ENCODE measurements around the gene PRSS33. TPM values are rescaled to one million over a fixed set of nuclear protein-coding genes. Genes with fewer than 3 reads are reported as not detected.

PRSS33 gene
- polyA plus RNA-seq, 4 donors, result 0.18 to 0.80 (median 0.20) TPM; not detected in 1

DNA sequence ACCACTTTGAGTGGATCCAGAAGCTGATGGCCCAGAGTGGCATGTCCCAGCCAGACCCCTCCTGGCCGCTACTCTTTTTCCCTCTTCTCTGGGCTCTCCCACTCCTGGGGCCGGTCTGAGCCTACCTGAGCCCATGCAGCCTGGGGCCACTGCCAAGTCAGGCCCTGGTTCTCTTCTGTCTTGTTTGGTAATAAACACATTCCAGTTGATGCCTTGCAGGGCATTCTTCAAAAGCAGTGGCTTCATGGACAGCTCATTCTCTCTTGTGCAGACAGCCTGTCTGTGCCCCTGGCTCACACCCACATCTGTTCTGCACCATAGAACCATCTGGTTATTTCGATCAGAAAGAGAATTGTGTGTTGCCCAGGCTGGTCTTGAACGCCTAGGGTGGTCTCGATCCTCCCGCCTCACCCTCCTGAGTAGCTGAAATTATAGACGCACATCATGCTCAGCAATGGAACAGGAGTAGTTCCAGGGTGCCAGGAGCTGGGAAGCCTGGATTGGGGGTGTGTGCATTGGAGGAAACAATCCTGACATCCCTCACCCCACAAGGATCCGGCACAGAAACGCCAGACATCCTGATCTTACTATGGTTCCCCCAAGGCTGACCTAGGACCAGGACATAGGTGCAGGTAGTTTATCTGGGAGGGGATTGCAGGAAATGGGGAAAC, 34.3 kb upstream of the PRSS33 start:
- no peak for DNase-seq (ENCODE audit: low read depth in 4 of 4, low spot score in 3 of 4)

DNA sequence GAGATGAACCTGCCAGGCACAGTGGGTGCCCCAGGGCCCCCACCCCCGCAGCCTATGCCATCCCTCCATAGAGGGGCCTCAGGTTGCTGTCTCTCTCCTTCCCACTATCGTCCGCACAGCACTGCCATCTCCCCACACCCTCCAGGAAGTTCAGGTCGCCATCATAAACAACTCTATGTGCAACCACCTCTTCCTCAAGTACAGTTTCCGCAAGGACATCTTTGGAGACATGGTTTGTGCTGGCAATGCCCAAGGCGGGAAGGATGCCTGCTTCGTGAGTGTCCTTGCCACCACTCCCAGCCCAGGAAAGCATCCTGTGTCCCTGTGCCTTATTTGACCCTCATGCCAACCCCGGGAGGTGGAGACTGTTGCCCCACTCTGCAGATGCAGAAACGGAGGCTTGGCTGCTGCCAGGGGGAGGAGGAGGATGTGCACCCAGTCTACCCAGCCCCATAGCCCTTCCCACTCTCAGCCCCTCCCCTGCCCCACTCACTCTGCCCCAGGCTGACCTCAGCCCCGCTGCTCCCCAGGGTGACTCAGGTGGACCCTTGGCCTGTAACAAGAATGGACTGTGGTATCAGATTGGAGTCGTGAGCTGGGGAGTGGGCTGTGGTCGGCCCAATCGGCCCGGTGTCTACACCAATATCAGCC, 33.6 kb upstream of the PRSS33 start:
- no peak for DNase-seq (ENCODE audit: low read depth in 4 of 4, low spot score in 3 of 4)

DNA sequence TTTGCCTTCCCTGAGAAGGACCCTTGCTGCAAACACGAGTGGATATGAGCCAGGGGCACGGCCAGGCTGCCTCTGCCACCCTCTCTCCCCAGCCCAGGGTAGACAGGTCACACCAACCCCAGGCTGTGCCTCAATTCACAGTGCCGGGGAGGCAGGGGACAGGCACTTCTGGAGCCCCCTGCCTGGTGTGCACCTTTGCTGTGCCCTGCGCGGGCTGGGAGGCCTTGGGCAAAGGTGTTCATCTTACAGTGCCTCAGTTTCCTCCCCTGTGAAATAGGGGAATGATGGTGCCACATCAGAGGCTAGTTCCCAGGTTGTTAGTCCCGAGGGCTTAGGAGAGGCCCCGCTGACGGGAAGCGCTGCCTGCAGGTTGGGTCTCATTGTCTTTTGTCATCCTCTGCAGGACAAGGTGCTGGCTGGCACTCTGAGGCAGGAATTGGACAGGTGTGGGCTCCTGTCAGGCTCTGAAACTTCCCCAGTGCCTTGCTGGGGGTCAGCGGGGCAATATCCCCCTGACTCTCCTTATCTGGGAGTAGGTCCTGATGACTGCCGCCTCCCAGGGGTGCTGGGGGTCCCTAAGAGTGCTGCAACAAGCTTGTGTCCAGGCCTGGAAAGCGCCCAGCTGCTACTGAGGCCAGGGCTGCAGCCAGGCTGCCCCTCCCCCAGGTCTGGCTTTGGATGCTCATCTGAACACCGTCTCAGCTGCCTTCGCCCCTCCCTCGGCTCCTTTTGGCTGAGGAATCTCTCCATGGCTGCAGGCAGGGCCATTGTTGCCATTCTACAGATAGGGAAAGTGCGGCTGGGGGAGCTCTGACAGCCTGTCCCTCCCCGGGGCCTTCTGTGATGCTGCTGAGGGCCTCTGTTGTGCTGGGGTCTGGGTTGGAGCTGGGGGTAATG, 32.8 kb upstream of the PRSS33 start:
- no peak for DNase-seq (ENCODE audit: low read depth in 4 of 4, low spot score in 3 of 4)

DNA sequence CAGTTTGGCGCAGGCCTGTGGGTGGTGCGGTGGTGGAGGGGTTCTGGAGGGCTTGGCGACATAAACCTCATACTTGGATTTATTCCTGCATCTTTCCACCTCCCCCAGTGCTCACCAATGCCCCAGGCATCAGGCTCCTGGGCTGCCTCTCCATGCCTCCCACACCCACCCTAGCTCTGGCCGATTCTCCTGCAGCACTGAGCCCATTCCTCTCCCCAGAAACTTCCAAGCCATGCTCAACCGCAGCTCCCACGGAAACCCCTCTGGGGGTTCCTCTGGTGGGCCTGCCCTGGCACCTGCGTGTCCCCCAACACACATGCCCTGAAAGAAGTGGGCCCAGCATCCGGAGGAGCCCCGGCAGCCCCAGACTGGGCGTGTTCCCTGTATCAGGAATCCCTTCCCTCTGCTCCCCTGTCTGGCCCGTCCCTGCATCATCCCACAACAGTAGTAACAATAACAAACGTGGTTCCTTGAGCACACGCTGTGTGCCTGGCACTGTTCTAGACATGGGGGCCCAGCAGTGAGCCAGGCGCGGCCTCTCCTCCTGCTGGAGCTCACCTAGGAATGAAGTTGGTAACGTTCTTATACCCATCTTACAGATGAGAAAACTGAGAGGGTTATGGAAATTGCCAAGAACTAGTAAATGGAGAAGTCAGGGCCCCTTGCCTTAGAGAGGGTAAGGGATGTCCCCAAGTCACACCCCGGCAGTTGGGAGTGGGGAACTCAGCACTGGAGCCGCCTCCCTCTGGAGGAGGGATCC, 32.0 kb upstream of the PRSS33 start:
- no peak for DNase-seq (ENCODE audit: low read depth in 4 of 4, low spot score in 3 of 4)

DNA sequence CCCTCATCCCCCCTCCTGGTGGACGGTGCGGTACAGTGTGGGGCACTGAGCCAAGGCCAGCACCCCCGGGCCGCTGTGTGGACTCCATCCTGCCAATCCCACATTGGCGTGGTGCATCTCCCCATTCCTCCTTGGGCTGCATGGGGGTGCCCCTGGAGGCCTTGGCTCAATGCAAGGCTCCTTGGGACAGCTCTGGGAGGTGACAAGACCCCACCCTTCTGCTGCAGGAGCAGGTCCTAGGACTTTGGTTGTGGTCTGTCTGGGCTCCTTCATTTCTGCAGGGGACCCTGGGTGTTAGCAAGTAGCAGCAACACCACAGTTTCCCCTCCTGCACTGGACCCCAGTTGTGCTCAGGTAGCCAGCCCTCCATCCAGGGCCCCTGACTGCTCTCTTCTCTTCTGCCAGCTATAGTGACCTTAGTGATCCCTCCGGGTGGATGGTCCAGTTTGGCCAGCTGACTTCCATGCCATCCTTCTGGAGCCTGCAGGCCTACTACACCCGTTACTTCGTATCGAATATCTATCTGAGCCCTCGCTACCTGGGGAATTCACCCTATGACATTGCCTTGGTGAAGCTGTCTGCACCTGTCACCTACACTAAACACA, 31.0 kb upstream of the PRSS33 start:
- DNase-seq (ENCODE audit: low read depth in 4 of 4, low spot score in 3 of 4), result no peak

DNA sequence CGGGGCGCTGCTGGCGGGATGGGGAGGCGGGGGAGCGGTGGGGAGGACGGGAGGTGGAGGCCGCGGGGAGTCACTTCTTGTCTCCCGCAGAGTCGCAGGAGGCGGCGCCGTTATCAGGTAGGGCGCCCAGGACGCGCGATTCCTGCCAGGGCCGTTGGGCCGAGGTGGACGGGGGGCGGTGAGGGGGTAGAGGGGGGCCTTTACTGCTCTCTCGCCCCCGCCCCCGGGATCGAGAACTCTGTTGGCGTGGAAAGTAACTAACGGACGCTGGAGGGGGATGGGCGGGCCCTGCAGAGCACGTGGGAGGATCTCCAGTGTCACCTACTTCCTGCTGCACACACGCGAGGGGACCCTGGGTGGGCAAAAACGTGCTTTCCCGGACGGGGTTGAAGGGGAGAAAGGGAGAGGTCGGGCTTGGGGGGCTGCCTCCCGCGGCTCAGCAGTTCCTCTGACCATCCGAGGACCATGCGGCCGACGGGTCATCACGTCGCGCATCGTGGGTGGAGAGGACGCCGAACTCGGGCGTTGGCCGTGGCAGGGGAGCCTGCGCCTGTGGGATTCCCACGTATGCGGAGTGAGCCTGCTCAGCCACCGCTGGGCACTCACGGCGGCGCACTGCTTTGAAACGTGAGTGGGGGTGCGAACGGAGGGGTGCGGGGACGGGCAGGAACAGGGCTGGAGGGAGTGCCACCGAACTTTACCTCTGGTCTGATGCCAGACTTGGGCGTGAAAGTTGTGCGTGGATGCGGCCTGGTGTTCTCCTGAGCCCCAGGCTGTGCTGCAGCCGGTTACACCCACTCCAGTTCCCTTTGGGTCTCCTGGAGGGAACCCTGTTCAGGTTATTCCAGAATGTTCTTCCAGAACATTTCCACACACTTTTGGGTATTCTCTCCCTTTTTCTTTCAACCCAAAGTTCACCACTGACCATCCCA, 30.2 kb upstream of the PRSS33 start:
- DNase-seq (ENCODE audit: low read depth in 4 of 4, low spot score in 3 of 4), result no peak

DNA sequence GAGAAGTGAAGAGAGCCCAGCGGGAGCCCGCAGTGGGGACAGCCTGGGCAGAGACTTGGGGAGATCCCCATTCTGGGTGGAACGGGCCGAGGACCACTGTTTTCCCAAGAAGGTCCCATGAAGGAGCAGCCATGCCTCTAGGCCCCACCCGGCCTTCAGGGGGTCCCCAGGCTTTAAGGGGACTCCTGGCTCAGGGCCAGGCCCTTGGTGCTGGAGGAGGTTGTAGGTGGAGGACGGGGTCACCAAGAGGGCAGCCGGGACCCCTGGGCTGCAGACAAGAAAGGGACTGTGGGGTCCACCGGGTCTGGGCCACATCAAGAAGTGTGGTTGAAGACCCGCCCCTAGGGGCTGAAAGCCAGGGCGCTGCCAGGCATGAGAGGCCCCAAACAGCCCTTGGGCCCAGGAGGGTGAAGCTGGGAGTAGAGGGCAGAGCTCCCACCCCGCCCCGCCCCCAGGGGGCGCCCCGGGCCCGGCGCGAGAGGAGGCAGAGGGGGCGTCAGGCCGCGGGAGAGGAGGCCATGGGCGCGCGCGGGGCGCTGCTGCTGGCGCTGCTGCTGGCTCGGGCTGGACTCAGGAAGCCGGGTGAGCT, 29.5 kb upstream of the PRSS33 start, which contains the start of gene PRSS21:
TSS of gene PRSS21 (plus strand) at position 487 of the 589 bp plus-strand sequence. CDS start at position 519, 32 bp downstream.
- DNase-seq (ENCODE audit: low read depth in 4 of 4, low spot score in 3 of 4), result no peak

DNA sequence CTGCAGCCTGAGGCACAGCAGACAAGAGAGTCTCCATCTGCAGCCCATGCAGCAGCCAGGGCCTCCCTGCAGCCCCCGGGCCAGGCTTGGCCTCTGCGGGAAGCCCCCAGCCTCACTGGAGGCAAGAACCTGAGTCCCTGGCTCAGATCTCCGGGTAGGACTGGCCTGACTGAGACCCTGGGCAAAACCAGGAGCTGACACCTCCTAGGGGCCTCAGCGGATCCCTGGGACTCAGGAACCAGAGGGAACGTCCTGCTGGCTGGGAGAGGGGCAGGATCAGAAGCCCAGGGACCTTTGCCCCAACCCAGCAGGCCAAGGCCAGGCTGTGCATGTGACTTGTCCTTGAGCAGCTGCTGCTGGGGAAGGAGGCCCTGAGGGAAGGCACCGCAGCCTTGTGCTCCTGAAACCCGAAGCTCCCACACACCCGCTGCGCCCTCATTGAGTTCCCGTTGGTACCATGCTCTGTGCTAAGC, 28.0 kb upstream of the PRSS33 start:
- no peak for DNase-seq (ENCODE audit: low read depth in 4 of 4, low spot score in 3 of 4)

DNA sequence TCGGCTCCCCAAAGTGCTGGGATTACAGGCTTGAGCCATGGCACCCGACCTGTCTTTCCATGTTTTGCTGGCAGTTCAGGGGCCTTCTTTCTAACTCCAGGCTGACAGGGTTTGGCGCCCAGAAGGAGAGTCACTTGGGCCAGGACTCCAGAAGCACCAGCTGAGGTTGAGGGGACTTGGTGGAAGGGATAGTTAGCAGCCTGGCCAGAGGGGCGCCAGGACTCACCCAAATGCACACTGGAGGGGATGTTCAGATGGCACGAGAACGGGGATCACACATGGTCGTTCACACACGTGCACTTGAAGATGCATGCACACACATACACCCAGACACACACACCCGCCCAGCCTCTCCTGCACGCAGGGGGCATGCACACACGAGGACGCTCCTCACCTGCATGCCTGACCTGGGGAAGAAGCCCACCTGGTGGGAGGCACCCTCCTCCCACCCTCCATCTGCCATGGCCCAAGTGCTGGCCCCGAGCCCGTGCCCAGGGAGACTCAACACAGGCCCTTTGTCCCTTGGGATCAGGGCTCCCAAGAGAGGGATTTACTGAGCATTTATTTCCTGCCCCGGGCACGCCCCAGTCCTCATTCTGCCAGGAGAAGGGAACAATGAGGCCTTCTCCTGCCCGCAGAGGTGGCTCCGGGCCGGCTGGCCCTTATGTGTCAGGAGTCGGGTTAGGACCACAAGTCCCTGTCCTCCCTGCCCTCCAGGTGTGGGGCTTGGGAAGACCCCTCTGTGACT, 27.4 kb upstream of the PRSS33 start:
- no peak for DNase-seq (ENCODE audit: low read depth in 4 of 4, low spot score in 3 of 4)

DNA sequence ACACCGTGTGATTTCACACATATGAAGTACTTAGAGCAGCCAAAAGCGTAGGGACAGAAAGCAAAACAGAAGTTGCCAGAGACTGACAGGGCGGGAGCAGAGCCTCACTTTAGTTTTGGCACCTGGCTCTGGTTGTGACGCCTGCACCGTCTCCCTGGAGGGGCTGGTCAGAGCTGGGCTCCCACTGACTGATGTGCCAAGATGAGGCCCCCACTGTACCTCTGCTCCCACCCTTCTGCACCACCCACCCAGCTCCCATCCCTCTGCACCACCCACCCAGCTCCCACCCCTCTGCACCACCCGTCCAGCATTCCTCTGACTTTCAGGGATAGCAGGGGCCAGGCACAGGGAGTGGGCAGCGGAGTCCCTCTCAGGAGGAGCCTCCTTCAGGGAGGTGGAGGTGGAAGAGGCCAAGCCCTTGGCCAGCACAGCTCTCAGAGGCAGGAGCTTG, 26.4 kb upstream of the PRSS33 start:
- no peak for DNase-seq (ENCODE audit: low read depth in 4 of 4, low spot score in 3 of 4)

DNA sequence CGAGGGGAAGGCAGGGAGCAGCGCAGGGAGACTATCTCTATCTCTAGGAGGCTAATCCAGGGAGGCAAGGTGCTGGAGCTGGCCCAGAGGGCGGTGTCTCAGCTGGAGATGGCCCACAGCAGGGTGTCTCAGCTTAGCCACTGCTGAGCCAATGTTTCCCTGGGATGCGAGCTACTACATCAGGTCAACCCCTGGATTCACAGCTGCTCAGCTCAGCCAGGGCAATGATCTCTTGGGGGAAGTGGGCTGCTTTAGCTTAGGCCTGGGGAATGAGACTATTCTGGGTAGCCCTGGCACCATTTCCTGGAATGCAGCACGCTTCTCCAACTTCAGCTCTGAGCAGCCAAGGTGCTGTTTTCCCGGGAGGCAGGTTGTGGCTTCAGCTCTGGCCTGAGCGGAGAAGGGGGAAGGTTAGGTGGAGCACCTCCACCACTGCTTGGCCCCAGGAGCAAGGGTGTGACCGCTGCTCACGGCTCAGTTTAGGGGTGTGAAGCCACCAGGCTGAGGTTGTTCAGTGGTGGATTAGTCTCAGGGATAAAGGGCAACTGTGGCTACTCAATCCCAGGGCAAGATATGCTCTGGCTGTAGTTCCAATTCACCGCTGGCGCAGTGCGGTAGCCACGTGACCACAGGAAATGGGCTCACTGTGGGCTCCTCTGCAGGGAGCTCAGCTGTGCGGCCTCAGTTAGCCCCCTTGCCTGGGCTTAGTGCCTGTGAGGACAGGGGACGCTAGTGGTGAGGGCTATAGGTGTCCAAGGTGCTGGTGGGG, 24.5 kb upstream of the PRSS33 start:
- no peak for DNase-seq (ENCODE audit: low read depth in 4 of 4, low spot score in 3 of 4)

DNA sequence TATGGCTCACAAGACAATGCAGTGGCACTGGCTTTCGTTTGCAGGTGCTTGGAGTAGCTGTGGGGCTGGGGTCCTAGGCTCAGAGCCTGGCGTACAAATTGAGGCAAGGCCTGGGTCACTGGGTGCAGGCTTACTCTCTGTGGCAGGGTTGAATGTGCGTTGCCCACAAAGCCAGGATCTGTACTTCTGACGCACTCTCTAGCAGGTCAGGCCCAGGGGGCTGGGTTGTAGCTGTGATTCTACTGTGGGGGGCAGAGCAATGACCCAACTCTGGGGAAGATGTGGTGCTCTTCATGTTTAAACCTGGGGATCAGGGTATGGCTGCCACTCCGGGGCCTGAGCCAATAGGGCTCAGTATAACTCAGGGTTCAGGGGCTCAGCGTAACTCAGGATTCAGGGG, 23.3 kb upstream of the PRSS33 start:
- DNase-seq (ENCODE audit: low read depth in 4 of 4, low spot score in 3 of 4), result no peak

DNA sequence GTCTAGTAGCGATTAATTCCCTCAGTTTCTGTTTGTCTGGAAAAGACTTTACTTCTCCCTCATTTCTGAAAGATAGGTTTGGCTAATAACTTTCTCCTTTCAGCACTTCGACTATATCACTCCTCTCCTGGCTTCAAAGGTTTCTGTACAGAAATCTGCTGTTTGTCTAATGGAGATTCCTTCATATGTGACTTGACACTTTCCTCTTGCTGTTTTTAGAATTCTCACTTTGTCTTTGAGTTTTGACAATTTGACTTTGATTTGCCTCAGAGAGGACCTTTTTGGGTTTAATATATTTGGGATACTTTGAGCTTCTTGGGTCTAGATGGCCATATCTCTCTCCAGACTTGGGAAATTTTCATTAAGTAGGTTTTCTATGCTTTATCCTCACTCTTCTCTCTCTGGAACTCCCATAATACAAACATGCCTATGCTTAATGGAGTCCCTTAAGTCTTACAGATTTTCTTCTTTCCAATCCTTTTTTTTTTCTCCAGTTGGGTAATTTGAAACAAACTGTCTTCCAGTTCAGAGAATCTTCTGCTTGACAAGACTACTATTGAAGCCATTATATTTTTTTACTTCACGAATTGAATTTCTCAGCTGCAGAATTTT, 21.9 kb upstream of the PRSS33 start:
- no peak for DNase-seq (ENCODE audit: low read depth in 4 of 4, low spot score in 3 of 4)

DNA sequence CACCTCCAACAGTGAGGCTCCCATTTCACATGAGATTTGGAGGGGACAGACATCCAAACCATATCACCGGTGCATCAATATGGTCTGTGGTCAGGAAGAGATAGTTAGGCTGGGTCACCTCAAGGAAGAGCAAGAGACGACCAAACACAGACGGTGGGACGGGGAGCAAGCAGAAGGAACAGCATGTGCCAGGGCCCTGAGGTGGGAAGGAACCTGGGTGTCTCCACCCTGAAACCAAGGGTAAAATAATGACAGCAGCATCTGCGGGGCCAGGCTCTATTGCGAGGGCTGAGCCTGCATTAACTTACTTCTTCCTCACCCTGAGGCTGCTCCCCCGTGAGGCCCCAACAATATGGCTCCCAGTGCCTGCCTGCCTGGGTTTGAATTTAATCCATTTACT, 20.8 kb upstream of the PRSS33 start:
- no peak for DNase-seq (ENCODE audit: low read depth in 4 of 4, low spot score in 3 of 4)

DNA sequence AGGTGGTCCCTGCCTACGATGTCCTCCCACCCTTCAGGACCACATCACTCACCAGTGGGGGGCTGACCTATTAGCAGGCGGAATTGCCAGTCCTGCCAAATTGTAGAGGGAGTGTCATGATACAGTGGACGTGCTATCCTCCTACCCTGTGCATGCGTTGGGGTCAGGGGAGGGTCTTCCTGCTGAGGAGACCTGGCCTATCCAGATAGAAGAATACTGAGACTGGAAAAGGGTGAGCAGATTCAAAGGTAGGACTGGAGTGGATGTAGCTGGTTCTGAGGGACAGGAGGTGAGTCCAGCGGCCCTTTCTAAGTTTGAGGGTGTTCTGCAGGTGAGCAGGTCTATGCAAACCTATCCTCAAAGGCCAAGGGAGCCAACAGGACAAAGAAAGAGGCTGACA, 18.9 kb upstream of the PRSS33 start:
- DNase-seq (ENCODE audit: low read depth in 4 of 4, low spot score in 3 of 4), result no peak

DNA sequence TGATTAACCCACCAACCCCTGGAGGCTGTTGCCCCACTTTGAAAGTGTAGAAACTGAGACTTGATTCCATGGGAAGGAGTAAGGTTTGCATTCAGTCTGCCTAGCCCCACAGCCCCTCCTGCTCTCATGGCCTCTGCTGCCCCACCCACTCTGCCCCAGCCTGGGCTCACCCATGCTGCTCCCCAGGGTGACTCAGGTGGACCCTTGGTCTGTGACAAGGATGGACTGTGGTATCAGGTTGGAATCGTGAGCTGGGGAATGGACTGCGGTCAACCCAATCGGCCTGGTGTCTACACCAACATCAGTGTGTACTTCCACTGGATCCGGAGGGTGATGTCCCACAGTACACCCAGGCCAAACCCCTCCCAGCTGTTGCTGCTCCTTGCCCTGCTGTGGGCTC, 17.4 kb upstream of the PRSS33 start:
- DNase-seq (ENCODE audit: low read depth in 4 of 4, low spot score in 3 of 4), result no peak
